ENCODE data around the gene SPART.

The SPART gene

GRCh38 chr13:36346222-36347083 is at the start of gene SPART:
Gene SPART, minus strand, starts transcription at chr13:36346394. Its CDS starts 10,564 bp downstream, at chr13:36335830.
- DNase-seq (peak; percentile 88 to 89), ATAC-seq (peak; percentile 90)
- Mint-ChIP-seq H3K9me3 (no peaks in the 10 kb centered on the region), H3K4me3 (peak within 1 kb of the TSS; percentile 73 to 85), H3K4me1 (peaks cover 30% of the 10 kb centered on the region), H3K27ac (peak within 1 kb of the TSS; percentile 95 to 99), H3K27me3 (no peaks in the 10 kb centered on the region)

- no peak for ATAC-seq
These were observed 49.1 kb upstream of the SPART start for GRCh38 chr13:36395280-36395679.

GRCh38 chr13:36385489-36385888 is 39.3 kb upstream of the SPART start:
- Mint-ChIP-seq H3K9me3 (no peaks in the 10 kb centered on the region), H3K4me3 (no peak overlapping the region), H3K27ac (no peak overlapping the region), H3K27me3 (peaks cover 16% of the 10 kb centered on the region), H3K4me1 (no peaks in the 10 kb centered on the region)
- DNase-seq (no peak), ATAC-seq (no peak)

More at GRCh38 chr13:36395280-36395679, 49.1 kb upstream of the SPART start:
- DNase-seq: no peak
- Mint-ChIP-seq H3K27me3 (peaks cover 35% of the 10 kb centered on the region), H3K4me3 (no peak overlapping the region), H3K9me3 (no peaks in the 10 kb centered on the region), H3K4me1 (no peaks in the 10 kb centered on the region), H3K27ac (no peak overlapping the region)

DNA sequence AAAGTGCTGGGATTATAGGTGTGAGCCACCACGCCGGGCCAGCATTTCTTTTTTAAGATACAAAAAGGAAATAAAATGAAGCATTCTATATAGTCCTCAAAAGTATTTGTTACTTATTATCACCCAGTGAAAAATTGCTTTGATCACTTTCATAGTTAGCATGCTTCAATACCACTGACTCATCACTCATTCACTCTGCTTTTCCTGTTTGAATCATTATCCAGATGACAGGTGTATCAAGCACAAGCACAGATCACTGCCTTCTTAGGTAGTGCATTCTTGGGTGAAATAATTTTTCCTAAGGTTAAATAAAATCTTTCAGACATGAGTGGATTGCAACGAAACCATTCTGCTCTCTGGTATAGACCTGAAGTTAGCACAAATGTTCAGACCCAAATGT is 35.8 kb upstream of the SPART start:
- no peak for DNase-seq
- H3K27ac Mint-ChIP-seq: no peak overlapping the region

GRCh38 chr13:36377826-36378468 is 31.8 kb upstream of the SPART start:
- H3K9me3 Mint-ChIP-seq: no peaks in the 10 kb centered on the region
- DNase-seq (no peak), ATAC-seq (no peak)
- no peaks in the 10 kb centered on the region for H3K4me1 Mint-ChIP-seq
- no peak overlapping the region for H3K27ac Mint-ChIP-seq
- no peaks in the 10 kb centered on the region for H3K27me3 Mint-ChIP-seq
- H3K4me3 Mint-ChIP-seq: no peak overlapping the region

More for the DNA sequence above, 35.8 kb upstream of the SPART start:
- no peaks in the 10 kb centered on the region for H3K27me3 Mint-ChIP-seq
- H3K4me3 Mint-ChIP-seq: no peak overlapping the region
- no peak for ATAC-seq
- no peaks in the 10 kb centered on the region for H3K4me1 Mint-ChIP-seq
- H3K9me3 Mint-ChIP-seq: no peaks in the 10 kb centered on the region

DNA sequence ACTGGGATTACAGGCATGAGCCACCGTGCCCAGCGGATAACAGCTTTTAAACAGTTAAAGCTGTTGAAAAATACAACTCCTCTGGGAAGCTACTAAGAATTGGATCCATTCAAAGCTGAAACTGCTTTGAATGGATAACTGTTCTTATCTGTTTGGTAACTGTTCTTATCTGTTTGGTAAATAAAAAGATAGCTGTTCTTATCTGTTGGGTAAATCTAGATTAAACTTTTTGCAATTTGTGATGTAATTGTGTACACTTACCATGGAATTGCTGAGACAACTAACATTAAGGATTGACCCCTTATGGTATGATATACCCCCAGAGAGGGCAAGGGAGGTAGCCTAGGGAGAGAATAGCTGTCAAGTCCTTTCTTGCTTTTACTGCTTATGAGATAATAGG is 27.9 kb upstream of the SPART start:
- ATAC-seq: no peak
- Mint-ChIP-seq H3K27ac (no peak overlapping the region), H3K27me3 (no peaks in the 10 kb centered on the region), H3K9me3 (no peaks in the 10 kb centered on the region), H3K4me3 (no peak overlapping the region), H3K4me1 (no peaks in the 10 kb centered on the region)
- DNase-seq: no peak

DNA sequence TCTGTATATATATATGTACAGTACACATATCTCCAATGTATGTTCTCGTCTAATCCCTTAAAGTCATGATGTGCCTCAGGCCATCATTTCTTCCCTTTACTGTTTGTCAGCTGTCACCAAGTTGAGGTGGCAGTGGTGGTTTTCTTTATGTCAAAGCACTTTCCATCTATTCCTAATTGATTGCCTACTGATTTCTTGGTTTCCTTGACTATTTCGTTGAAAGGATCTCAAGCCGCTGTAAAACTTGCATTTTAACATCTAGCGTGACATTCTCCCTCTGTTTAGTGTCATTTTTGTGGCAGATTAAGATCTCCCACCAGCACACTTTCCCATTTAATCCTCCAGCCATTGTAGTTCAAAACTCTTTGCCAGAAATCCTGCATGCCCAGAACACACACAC is 25.0 kb upstream of the SPART start:
- ATAC-seq (no peak), DNase-seq (no peak)
- no peak overlapping the region for H3K4me3 Mint-ChIP-seq
- no peaks in the 10 kb centered on the region for H3K4me1 Mint-ChIP-seq
- H3K27me3 Mint-ChIP-seq: no peaks in the 10 kb centered on the region
- no peaks in the 10 kb centered on the region for H3K9me3 Mint-ChIP-seq
- H3K27ac Mint-ChIP-seq: no peak overlapping the region

GRCh38 chr13:36370108-36370429 is 23.9 kb upstream of the SPART start:
- H3K4me3 Mint-ChIP-seq: no peak overlapping the region
- no peak for ATAC-seq

DNA sequence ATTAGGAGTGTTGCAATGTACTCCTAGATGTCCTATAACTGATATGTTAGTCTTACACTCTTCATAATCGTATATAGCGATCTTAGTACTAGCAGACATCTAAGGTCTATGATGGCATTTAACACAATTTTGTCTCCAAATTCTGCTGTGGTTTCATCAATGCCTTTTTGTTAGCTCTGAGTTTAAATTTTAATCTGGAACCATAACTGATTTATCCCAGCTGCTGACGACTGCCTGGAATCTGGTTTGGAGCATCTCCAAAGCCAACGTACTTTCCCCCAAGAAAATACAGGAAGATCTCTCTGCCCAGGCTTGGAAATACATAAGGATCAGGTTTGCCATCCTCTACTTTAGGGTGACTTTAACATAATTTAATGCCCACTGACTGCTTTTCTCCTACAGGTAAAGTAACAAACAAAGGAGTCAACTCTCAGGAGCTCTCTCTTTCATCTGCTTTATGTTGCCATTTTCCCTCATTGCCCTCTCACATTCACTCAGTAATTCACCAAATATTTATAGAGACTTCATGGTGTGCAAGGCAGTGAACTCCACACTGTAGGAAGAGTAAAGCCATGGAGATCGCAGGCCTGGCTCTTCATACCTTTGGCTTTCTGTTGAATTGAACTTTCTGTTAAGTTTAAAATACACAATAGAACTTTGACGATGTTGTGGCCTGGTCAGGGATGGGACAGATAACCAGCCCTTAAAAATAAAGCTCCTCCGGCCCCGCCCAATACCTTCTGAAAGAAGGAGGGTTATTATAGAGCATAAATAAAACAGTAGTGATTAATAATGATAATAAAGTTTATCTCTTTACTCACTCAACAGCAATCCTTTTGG is 23.3 kb upstream of the SPART start:
- DNase-seq (no peak), ATAC-seq (no peak)
- H3K27me3 Mint-ChIP-seq: no peaks in the 10 kb centered on the region
- H3K4me1 Mint-ChIP-seq: no peaks in the 10 kb centered on the region
- H3K27ac Mint-ChIP-seq: no peak overlapping the region
- H3K4me3 Mint-ChIP-seq: no peak overlapping the region
- H3K9me3 Mint-ChIP-seq: no peaks in the 10 kb centered on the region

More at GRCh38 chr13:36370108-36370429, 23.9 kb upstream of the SPART start:
- H3K27me3 Mint-ChIP-seq: no peaks in the 10 kb centered on the region
- no peak for DNase-seq
- H3K27ac Mint-ChIP-seq: no peak overlapping the region
- no peaks in the 10 kb centered on the region for H3K9me3 Mint-ChIP-seq
- H3K4me1 Mint-ChIP-seq: no peaks in the 10 kb centered on the region

GRCh38 chr13:36366031-36366430 is 19.8 kb upstream of the SPART start:
- Mint-ChIP-seq H3K27ac (no peak overlapping the region), H3K9me3 (no peaks in the 10 kb centered on the region), H3K27me3 (peaks cover 7% of the 10 kb centered on the region), H3K4me1 (no peaks in the 10 kb centered on the region), H3K4me3 (no peak overlapping the region)
- ATAC-seq (no peak), DNase-seq (no peak)

GRCh38 chr13:36363366-36363863 is 17.2 kb upstream of the SPART start:
- H3K9me3 Mint-ChIP-seq: no peaks in the 10 kb centered on the region
- ATAC-seq: no peak
- DNase-seq: no peak
- no peak overlapping the region for H3K4me3 Mint-ChIP-seq
- H3K27me3 Mint-ChIP-seq: peaks cover 20% of the 10 kb centered on the region
- no peak overlapping the region for H3K27ac Mint-ChIP-seq
- no peaks in the 10 kb centered on the region for H3K4me1 Mint-ChIP-seq

DNA sequence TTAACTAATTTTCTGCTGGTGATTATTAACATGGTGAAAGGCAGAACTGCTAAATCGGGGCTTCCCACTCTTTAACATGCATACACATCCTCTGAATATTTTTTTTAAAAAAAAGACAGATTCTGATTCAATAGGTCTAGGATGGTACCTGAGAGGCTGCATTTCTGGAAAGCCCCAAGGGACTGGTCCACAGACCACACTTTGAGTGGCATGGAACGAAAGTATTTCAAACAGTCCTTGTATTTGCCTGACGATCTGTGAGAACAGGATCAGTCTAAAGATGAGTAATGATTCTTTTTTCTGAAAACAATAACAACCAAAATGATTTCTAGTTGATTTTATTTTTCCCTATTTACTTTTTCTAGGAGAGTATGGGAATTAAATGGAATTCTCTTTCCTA is 16.7 kb upstream of the SPART start:
- no peaks in the 10 kb centered on the region for H3K4me1 Mint-ChIP-seq
- H3K9me3 Mint-ChIP-seq: no peaks in the 10 kb centered on the region
- H3K27ac Mint-ChIP-seq: no peak overlapping the region
- no peak for ATAC-seq
- DNase-seq: no peak
- H3K27me3 Mint-ChIP-seq: peaks cover 20% of the 10 kb centered on the region
- no peak overlapping the region for H3K4me3 Mint-ChIP-seq

GRCh38 chr13:36362251-36362650 is 16.1 kb upstream of the SPART start:
- no peak for DNase-seq
- ATAC-seq: peak; percentile 45
- no peak overlapping the region for H3K4me3 Mint-ChIP-seq
- peaks cover 20% of the 10 kb centered on the region for H3K27me3 Mint-ChIP-seq
- H3K4me1 Mint-ChIP-seq: no peaks in the 10 kb centered on the region
- no peaks in the 10 kb centered on the region for H3K9me3 Mint-ChIP-seq
- H3K27ac Mint-ChIP-seq: no peak overlapping the region

DNA sequence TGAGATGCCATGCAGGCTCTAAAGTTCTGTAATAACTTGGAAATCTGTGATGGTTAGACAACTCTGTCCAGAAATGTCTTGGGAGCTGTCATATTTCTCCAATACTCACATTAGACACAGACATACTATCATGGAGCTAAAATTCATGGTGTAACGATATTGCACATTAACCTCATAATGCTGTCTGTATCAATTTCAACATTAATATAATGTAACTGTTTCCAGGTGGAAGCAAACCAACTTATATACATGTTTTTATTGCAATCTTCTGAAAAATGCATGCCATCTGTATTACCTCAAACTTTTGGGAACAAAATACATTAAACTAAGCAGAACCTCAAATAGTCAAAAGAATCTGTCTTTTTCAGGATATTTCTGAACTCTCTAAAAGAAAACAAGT is 14.7 kb upstream of the SPART start:
- no peak overlapping the region for H3K27ac Mint-ChIP-seq
- H3K9me3 Mint-ChIP-seq: no peaks in the 10 kb centered on the region
- no peak for ATAC-seq
- H3K4me3 Mint-ChIP-seq: no peak overlapping the region
- H3K27me3 Mint-ChIP-seq: peaks cover 20% of the 10 kb centered on the region
- H3K4me1 Mint-ChIP-seq: no peaks in the 10 kb centered on the region
- DNase-seq: no peak

- Mint-ChIP-seq H3K27me3 (peaks cover 20% of the 10 kb centered on the region), H3K27ac (no peak overlapping the region), H3K9me3 (no peaks in the 10 kb centered on the region), H3K4me3 (no peak overlapping the region), H3K4me1 (no peaks in the 10 kb centered on the region)
- ATAC-seq: no peak
- DNase-seq: no peak
These were observed 13.2 kb upstream of the SPART start for GRCh38 chr13:36359301-36359950.
